DOHH2 (cell line): ENCODE data around the gene C16orf78.

Experiments used
- EZH2phosphoT487 ChIP-seq: fragments of 200-600 bp; sonication (generic); IDR thresholded peaks from 2 replicates; pipeline ENCODE4 v1.6.1; 2017; ENCODE audit warnings: borderline replicate concordance, mild to moderate bottlenecking, antibody characterized with exemption, low read length, moderate library complexity, mixed read lengths
- TF ChIP-seq, protein P1 (sequence below): fragments of 200-600 bp; sonication (generic); IDR thresholded peaks from one replicate; pipeline ENCODE4 v1.5.1; 2014; ENCODE audit warnings: antibody characterized with exemption, mild to moderate bottlenecking, low read depth, low read length; ENCODE audit not compliant: poor library complexity, severe bottlenecking

DNA sequence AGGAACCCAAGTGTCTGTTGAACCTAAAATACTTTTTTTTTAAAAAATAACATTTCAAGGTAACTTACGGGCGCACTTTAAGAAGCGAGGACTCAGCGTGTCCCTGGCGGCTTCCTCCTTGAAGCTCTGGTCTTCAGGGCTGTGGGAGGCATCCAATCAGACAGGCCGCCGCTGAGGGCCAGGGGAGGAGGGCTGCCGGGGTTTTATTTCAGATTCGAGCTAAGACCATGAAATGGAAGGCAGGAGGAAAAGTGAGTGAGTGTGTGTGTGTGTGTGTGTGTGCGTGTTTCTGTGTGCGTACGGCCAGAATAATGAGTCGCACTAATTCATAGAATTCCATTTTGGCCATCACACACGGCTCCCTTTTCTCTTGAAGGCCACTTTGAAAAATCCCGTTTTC lies 41.1 kb downstream of the C16orf78 start:
- TF ChIP-seq, protein P1, sequence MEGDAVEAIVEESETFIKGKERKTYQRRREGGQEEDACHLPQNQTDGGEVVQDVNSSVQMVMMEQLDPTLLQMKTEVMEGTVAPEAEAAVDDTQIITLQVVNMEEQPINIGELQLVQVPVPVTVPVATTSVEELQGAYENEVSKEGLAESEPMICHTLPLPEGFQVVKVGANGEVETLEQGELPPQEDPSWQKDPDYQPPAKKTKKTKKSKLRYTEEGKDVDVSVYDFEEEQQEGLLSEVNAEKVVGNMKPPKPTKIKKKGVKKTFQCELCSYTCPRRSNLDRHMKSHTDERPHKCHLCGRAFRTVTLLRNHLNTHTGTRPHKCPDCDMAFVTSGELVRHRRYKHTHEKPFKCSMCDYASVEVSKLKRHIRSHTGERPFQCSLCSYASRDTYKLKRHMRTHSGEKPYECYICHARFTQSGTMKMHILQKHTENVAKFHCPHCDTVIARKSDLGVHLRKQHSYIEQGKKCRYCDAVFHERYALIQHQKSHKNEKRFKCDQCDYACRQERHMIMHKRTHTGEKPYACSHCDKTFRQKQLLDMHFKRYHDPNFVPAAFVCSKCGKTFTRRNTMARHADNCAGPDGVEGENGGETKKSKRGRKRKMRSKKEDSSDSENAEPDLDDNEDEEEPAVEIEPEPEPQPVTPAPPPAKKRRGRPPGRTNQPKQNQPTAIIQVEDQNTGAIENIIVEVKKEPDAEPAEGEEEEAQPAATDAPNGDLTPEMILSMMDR: no peak
- TF ChIP-seq EZH2phosphoT487: no peak
